ENCODE results near the gene TRAPPC11.

TRAPPC11 gene

GRCh38 chr4:183757060-183757459, 98.0 kb downstream of the TRAPPC11 start:
- DNase-seq (ENCODE audit: low read depth in 1 of 2, low spot score in 1 of 2) = no peak

DNA sequence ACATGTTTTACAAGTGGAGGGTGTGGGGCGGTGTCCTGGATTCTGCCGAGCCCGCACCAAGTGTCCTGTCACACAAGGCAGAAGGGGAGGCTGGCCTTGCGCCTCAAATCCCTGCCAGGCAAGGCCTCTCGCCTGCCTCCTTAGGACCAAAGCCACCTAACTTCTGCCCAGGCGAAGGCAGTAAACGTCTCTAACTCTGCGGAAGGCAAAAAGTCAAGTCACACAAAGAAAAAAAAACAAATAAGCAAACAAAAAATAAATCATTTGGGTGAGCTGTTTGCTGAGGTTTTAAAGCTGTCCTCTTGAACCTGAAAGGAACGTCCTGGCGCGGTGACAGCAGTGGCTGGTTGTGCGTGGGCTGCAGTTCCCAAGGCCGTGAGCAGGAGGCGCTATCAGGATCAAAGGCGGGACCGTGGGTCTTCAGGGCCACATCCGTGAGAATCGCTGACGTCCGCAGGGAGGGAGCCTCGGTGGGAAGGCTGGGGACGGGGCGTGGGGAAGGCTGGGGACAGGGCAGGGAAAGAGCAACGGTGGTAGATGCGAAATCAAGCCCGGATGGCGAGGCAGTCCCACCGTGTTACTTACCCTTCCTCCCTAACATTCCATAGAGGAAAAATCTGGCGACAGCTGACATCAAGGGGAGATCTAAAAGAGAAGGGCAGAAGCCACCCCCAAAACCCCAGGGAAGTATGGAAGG, 99.1 kb downstream of the TRAPPC11 start:
- no peak for DNase-seq (ENCODE audit: low read depth in 1 of 2, low spot score in 1 of 2)

DNA sequence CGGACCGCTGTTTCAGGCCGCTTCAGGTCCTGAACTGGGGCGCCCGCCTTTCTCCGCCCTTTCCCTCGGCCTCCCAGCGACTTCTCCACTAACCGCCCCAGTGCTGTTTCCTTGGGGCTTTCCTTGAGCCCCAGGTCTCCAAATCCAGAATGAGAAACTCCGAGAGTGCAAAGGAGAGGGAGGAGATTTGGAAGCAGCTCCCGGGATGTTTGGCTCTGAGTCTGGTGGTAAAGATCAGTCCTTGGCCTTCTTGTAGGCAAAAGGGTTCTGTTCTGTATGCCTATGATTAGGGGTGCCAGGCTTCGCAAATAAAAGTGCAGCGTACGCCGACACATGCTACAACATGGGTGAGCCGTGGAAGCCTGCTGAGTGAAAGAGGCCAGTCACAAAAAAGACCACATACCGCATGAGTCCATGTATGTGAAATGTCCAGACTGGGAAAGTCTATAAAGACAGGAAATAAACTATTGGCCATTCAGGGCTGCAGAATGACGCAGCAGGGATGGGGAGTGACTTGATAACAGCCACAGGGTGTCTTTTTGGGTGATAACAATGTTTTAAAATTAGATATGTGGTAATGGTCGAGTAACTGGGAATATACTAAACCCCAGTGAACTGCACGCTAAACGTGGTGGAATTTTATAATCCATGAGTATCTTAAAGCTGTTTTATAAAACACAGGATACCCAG, 99.8 kb downstream of the TRAPPC11 start:
- no peak for DNase-seq (ENCODE audit: low read depth in 1 of 2, low spot score in 1 of 2)

- DNase-seq (ENCODE audit: low read depth in 1 of 2, low spot score in 1 of 2) = no peak
These were observed 101.2 kb downstream of the TRAPPC11 start for GRCh38 chr4:183760326-183760725.
